ENCODE data around the gene BDKRB2. TPM values are rescaled to one million over a fixed set of nuclear protein-coding genes. Genes with fewer than 3 reads are reported as not detected.
A peak's percentile ranks its signal among the peaks of the same experiment; 100 is the strongest.

The BDKRB2 gene
- total and polyA plus RNA-seq, 2 of the 13 experiments (the other 11 are each of a cell fraction or from before 2014, with no cell fraction given): 0.03 TPM; not detected in 1

GRCh38 chr14:96195441-96196081 lies 9.1 kb upstream of the BDKRB2 start (continued):
- TF ChIP-seq ZFP36L2 (CRISPR knock-in tag; IDR thresholded peaks at IDR 0.05): no peak
- TF ChIP-seq SOX6 (IDR thresholded peaks at IDR 0.05): no peak
- TF ChIP-seq SOX6 (CRISPR knock-in tag; IDR thresholded peaks at IDR 0.05): peak; percentile 82
- TF ChIP-seq SALL2 (CRISPR knock-in tag; IDR thresholded peaks at IDR 0.05): no peak
- peak; percentile 25; the same call in 1 of the 2 replicates for TF ChIP-seq HDAC1 (CRISPR knock-in tag; IDR thresholded peaks at IDR 0.05)
- TF ChIP-seq ETS1 (CRISPR knock-in tag; IDR thresholded peaks at IDR 0.05): no peak
- TF ChIP-seq GATAD2A (CRISPR knock-in tag; IDR thresholded peaks at IDR 0.05): no peak
- TF ChIP-seq IRF1 (CRISPR knock-in tag; IDR thresholded peaks at IDR 0.05; ENCODE audit: low read depth): no peak
- TF ChIP-seq NFE2L2 (IDR thresholded peaks at IDR 0.05; ENCODE audit: low read length): no peak
- TF ChIP-seq ZBTB33 (CRISPR knock-in tag; IDR thresholded peaks at IDR 0.05): no peak
- TF ChIP-seq THAP8 (CRISPR knock-in tag; IDR thresholded peaks at IDR 0.05; ENCODE audit: borderline replicate concordance): no peak
- TF ChIP-seq ZNF83 (CRISPR knock-in tag; IDR thresholded peaks at IDR 0.05; ENCODE audit: borderline replicate concordance): no peak
- peak; percentile 35; the same call in 1 of the 2 replicates for TF ChIP-seq SOX13 (IDR thresholded peaks at IDR 0.05)
- TF ChIP-seq SOX13 (CRISPR knock-in tag; conservative IDR thresholded peaks at IDR 0.05 in 1 of 2, IDR thresholded peaks at IDR 0.05 in 1 of 2): peak in 1 of 2 experiments; percentile 84; a peak in 2 of 4 replicates
- TF ChIP-seq FOXJ3 (CRISPR knock-in tag; IDR thresholded peaks at IDR 0.05; ENCODE audit: borderline replicate concordance): no peak
- TF ChIP-seq HOXA9 (CRISPR knock-in tag; IDR thresholded peaks at IDR 0.05; ENCODE audit: borderline replicate concordance): no peak
- no peak for TF ChIP-seq MED8 (CRISPR knock-in tag; IDR thresholded peaks at IDR 0.05; ENCODE audit: insufficient replicate concordance)
- TF ChIP-seq IRF9 (CRISPR knock-in tag; IDR thresholded peaks at IDR 0.05; ENCODE audit: borderline replicate concordance): no peak
- TF ChIP-seq ZBTB4 (CRISPR knock-in tag; IDR thresholded peaks at IDR 0.05; ENCODE audit: borderline replicate concordance): no peak
- TF ChIP-seq DPF2 (CRISPR knock-in tag; IDR thresholded peaks at IDR 0.05; ENCODE audit: borderline replicate concordance, low read depth): no peak
- no peak for TF ChIP-seq POLR2AphosphoS5 (IDR thresholded peaks at IDR 0.05; ENCODE audit: low read depth, low read length)
